ENCODE results near the gene GPR3. TPM values are rescaled to one million over a fixed set of nuclear protein-coding genes. Genes with fewer than 3 reads are reported as not detected.

GPR3 gene
- total and polyA plus RNA-seq, 8 donors, result 0.18 to 0.43 (median 0.27) TPM; not detected in 4

- H3K4me3 ChIP-seq, result no peak overlapping the region
- peaks cover 0 to 16% (median 0%) of the 10 kb centered on the region in 3 donors for H3K27me3 ChIP-seq
- intact Hi-C loops (cut with DNase I; ENCODE audit: low total_unique reads), result no loop called here
- DNase-seq, result no peak
- no peak overlapping the region for H3K27ac ChIP-seq
- TF ChIP-seq EP300 (IDR thresholded peaks at IDR 0.05) (no peak), POLR2A (IDR thresholded peaks at IDR 0.05) (no peak), POLR2AphosphoS5 (IDR thresholded peaks at IDR 0.05) (no peak)
- TF ChIP-seq, protein P1, sequence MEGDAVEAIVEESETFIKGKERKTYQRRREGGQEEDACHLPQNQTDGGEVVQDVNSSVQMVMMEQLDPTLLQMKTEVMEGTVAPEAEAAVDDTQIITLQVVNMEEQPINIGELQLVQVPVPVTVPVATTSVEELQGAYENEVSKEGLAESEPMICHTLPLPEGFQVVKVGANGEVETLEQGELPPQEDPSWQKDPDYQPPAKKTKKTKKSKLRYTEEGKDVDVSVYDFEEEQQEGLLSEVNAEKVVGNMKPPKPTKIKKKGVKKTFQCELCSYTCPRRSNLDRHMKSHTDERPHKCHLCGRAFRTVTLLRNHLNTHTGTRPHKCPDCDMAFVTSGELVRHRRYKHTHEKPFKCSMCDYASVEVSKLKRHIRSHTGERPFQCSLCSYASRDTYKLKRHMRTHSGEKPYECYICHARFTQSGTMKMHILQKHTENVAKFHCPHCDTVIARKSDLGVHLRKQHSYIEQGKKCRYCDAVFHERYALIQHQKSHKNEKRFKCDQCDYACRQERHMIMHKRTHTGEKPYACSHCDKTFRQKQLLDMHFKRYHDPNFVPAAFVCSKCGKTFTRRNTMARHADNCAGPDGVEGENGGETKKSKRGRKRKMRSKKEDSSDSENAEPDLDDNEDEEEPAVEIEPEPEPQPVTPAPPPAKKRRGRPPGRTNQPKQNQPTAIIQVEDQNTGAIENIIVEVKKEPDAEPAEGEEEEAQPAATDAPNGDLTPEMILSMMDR (IDR thresholded peaks at IDR 0.05), result no peak
- H3K4me1 ChIP-seq, result peaks cover 12 to 66% (median 53%) of the 10 kb centered on the region in 4 donors
- peaks cover 0 to 18% (median 2%) of the 10 kb centered on the region in 4 donors for H3K36me3 ChIP-seq
- H3K9me3 ChIP-seq, result no peaks in the 10 kb centered on the region
- WGBS, 5 donors, result 92 to 96% (median 94%) methylated on average over 8 of the region's 8 CpGs
Observed at GRCh38 chr1:27346357-27346756, 46.1 kb upstream of the GPR3 start.

GRCh38 chr1:27346991-27347624 is 45.3 kb upstream of the GPR3 start:
- WGBS, 5 donors, result 77 to 82% (median 79%) methylated on average over 13 to 14 of the region's 14 CpGs

DNA sequence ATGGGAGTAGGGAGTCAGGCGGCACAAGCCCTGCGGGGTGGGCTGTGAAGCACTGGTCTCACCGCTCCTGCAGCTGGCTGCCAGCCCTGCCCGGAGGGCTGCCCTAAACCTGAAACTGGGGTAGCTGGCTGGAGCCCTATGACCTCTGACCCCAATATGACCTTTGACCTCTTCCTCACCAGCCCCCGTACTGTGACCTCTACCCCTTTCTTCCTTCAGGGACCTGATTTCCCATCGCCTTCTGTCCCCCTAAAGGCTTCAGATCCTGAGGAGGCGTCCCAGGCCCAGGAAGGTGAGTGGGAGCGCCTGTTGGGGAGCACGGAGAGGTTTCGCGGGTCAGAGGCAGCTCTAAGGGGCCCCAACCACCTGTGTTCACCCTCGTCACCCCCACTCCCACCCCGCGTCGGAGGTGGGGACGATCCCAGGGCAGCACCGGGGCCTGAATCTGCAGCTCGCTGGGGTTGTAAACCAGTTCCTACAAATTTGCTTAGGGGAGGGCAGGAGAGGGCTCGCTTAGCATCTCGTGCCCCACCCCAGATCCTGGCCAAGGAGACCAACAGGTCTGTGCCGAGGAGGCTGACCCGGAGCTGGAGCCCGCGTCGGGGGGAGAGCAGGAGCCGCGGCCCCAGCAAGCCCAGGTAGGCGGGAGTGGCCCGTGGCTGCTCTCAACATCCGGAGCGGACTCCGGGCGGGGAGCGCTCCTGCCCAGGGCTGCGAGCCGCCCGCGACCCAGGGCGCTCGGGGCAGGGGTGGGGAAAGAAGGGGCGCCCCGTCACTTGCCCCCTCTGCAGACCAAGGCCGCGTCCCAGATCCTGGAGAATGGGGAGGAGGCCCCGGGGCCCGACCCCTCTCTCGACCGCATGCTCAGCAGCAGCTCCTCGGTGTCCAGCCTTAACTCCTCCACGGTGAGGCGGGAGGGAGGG is 43.3 kb upstream of the GPR3 start:
- TF ChIP-seq, protein P1 (IDR thresholded peaks at IDR 0.05), result peak in 1 of 7 experiments; percentile 7
- TF ChIP-seq EP300 (IDR thresholded peaks at IDR 0.05) (no peak), POLR2A (IDR thresholded peaks at IDR 0.05) (no peak), POLR2AphosphoS5 (IDR thresholded peaks at IDR 0.05) (peak in 1 of 3 donors; percentile 50)
- DNase-seq, result peak; percentile 88 to 92
- peaks cover 4 to 37% (median 14%) of the 10 kb centered on the region in 4 donors for H3K36me3 ChIP-seq
- H3K27me3 ChIP-seq, result peaks cover 0 to 16% (median 0%) of the 10 kb centered on the region in 3 donors
- H3K9me3 ChIP-seq, result no peaks in the 10 kb centered on the region
- H3K4me1 ChIP-seq, result peaks cover 12 to 45% (median 35%) of the 10 kb centered on the region in 4 donors
- WGBS, 5 donors, result 16 to 64% (median 24%) methylated on average over 12 to 51 of the region's 51 CpGs
- intact Hi-C loops (cut with DNase I; ENCODE audit: low total_unique reads), result no loop called here
- H3K27ac ChIP-seq, result peak overlapping the region; percentile 52 to 77 (median 70)
- H3K4me3 ChIP-seq, result peak overlapping the region; percentile 47 to 72 (median 50)

More at GRCh38 chr1:27346991-27347624, 45.3 kb upstream of the GPR3 start:
- Histone ChIP-seq H3K4me3 (no peak overlapping the region), H3K36me3 (peaks cover 0 to 22% (median 2%) of the 10 kb centered on the region in 4 donors), H3K27ac (peak overlapping the region in 2 of 5 donors; percentile 8 to 47), H3K27me3 (peaks cover 0 to 16% (median 0%) of the 10 kb centered on the region in 3 donors), H3K4me1 (peaks cover 12 to 66% (median 49%) of the 10 kb centered on the region in 4 donors), H3K9me3 (no peaks in the 10 kb centered on the region)
- intact Hi-C loops (cut with DNase I; ENCODE audit: low total_unique reads), result no loop called here
- peak in 1 of 2 donors; percentile 56 for DNase-seq
- TF ChIP-seq EP300 (IDR thresholded peaks at IDR 0.05) (no peak), POLR2A (IDR thresholded peaks at IDR 0.05) (no peak), POLR2AphosphoS5 (IDR thresholded peaks at IDR 0.05) (no peak)
- TF ChIP-seq, protein P1 (IDR thresholded peaks at IDR 0.05), result no peak

Measured in stomach (tissue), 9 donors.